NCI-H1048 (cell line): Measurements from ENCODE around the gene GSTM3.
"Not testable (repeated sequence)": the region's sequence is repeated elsewhere in the genome, so short reads cannot be mapped to it uniquely, and the experiment has no call there.

ENCODE experiments used
- DNase-seq: peaks from one replicate; lab custom pipeline; 2025; lab: John Stamatoyannopoulos, UW

GSTM3 gene

GRCh38 chr1:109762039-109762585, 21.3 kb upstream of the GSTM3 start:
- no peak for DNase-seq

- no peak for DNase-seq
These were observed 20.6 kb upstream of the GSTM3 start for GRCh38 chr1:109761227-109762038.

- DNase-seq = no peak
These were observed 19.9 kb upstream of the GSTM3 start for GRCh38 chr1:109760581-109761226.

GRCh38 chr1:109759513-109760334, 18.9 kb upstream of the GSTM3 start:
- no peak for DNase-seq

GRCh38 chr1:109757936-109758786, 17.3 kb upstream of the GSTM3 start:
- no peak for DNase-seq

- no peak for DNase-seq
These were observed 16.1 kb upstream of the GSTM3 start for GRCh38 chr1:109756848-109757521.

GRCh38 chr1:109756325-109756724, 15.5 kb upstream of the GSTM3 start:
- not testable (repeated sequence) for DNase-seq

- DNase-seq = no peak
These were observed 13.9 kb upstream of the GSTM3 start for GRCh38 chr1:109754738-109755137.

GRCh38 chr1:109751531-109752260, 10.9 kb upstream of the GSTM3 start:
- DNase-seq = no peak

GRCh38 chr1:109750920-109751319, 10.1 kb upstream of the GSTM3 start:
- DNase-seq = no peak

- DNase-seq = no peak
These were observed 9.5 kb upstream of the GSTM3 start for GRCh38 chr1:109750241-109750882.

- DNase-seq = no peak
These were observed 8.4 kb upstream of the GSTM3 start for GRCh38 chr1:109749221-109749620.

GRCh38 chr1:109748311-109748710, 7.5 kb upstream of the GSTM3 start:
- not testable (repeated sequence) for DNase-seq

GRCh38 chr1:109739738-109740614, 862 bp downstream of the GSTM3 start:
- no peak for DNase-seq

GRCh38 chr1:109733236-109733870, 7.5 kb downstream of the GSTM3 start:
- DNase-seq = no peak

GRCh38 chr1:109732390-109732881, 8.4 kb downstream of the GSTM3 start:
- no peak for DNase-seq

GRCh38 chr1:109730666-109731065, 10.2 kb downstream of the GSTM3 start:
- no peak for DNase-seq

GRCh38 chr1:109728870-109729269, 12.0 kb downstream of the GSTM3 start:
- no peak for DNase-seq
